SK-N-SH (cell line): Measurements from ENCODE around the gene CD72. TPM values are rescaled to one million over a fixed set of nuclear protein-coding genes. Genes with fewer than 3 reads are reported as not detected.
A peak's percentile ranks its signal among the peaks of the same experiment; 100 is the strongest.

Experiments
- CTCF ChIA-PET: fragments of 300-600, 350-600 bp; formaldehyde crosslinking; extraction: SDS; loops from one replicate; lab custom pipeline; 2021; lab: Yijun Ruan, JAX
- POLR2A ChIA-PET: fragments of 350-600 bp; sonication (Branson Sonifier 250); formaldehyde crosslinking; extraction: SDS; loops from one replicate; lab custom pipeline; 2020; ENCODE audit warnings: antibody characterized with exemption, inconsistent platforms; lab: Yijun Ruan, JAX
- DNase-seq: peaks from one replicate; pipeline ENCODE4 v3.0.0; 2012
- H2AFZ ChIP-seq: fragments of 200-600 bp; sonication (generic); 2 replicates; pipeline ENCODE4 v1.8.1; 2016; ENCODE audit warnings: antibody characterized with exemption, mild to moderate bottlenecking, low read depth
- H3F3A ChIP-seq: fragments of 200-600 bp; sonication (generic); replicated peaks from 2 replicates; pipeline ENCODE3; 2016; ENCODE audit warnings: antibody characterized with exemption, mild to moderate bottlenecking; ENCODE audit not compliant: insufficient read depth
- H3K27ac ChIP-seq, 2 experiments: fragments of 200-500 bp in 1 of 2; fragments of 200-600 bp in 1 of 2; sonication (Bioruptor generic) in 1 of 2; sonication (generic), shearing (Covaris generic) in 1 of 2; 2 replicates each; pipeline versions ENCODE4 v1.5.1 to v1.6.1; 2014 to 2016; ENCODE audit warnings: low read depth in 2 of 2, inconsistent platforms in 1 of 2, low read length in 1 of 2, mild to moderate bottlenecking in 1 of 2, mixed read lengths in 1 of 2
- H3K27me3 ChIP-seq: fragments of 200-600 bp; sonication (generic), shearing (Covaris generic); 2 replicates; pipeline ENCODE4 v1.6.1; 2016; ENCODE audit warnings: mixed run types; ENCODE audit not compliant: insufficient read depth
- H3K36me3 ChIP-seq, 2 experiments: fragments of 200-500 bp in 1 of 2; fragments of 200-600 bp in 1 of 2; sonication (Bioruptor generic) in 1 of 2; sonication (generic) in 1 of 2; replicated peaks in 1 of 2; 2 replicates each; pipeline versions ENCODE3 to v1.5.1; 2014 to 2016; ENCODE audit warnings: low read length in 1 of 2, mild to moderate bottlenecking in 1 of 2; ENCODE audit not compliant: insufficient read depth in 2 of 2, control insufficient read depth in 1 of 2
- H3K4me1 ChIP-seq, 2 experiments: fragments of 200-500 bp in 1 of 2; fragments of 200-600 bp in 1 of 2; sonication (Bioruptor generic) in 1 of 2; sonication (generic), shearing (Covaris generic) in 1 of 2; 2 replicates each; pipeline versions ENCODE4 v1.5.1 to v1.6.1; 2014 to 2016; ENCODE audit warnings: low read depth in 1 of 2, low read length in 1 of 2, mixed run types in 1 of 2; ENCODE audit not compliant: insufficient read depth in 2 of 2, control insufficient read depth in 1 of 2
- H3K4me2 ChIP-seq: fragments of 200-600 bp; sonication (generic), shearing (Covaris generic); 2 replicates; pipeline ENCODE4 v1.6.1; 2017; ENCODE audit warnings: mixed run types
- H3K4me3 ChIP-seq, 2 experiments: fragments of 200-500 bp in 1 of 2; fragments of 200-600 bp in 1 of 2; sonication (Bioruptor generic) in 1 of 2; sonication (generic), shearing (Covaris generic) in 1 of 2; 2 replicates each; pipeline versions ENCODE4 v1.5.1 to v1.8.1; 2014 to 2016; ENCODE audit warnings: low read depth in 2 of 2, inconsistent platforms in 1 of 2, low read length in 1 of 2, mild to moderate bottlenecking in 1 of 2, mixed read lengths in 1 of 2, moderate library complexity in 1 of 2
- H3K79me2 ChIP-seq: fragments of 200-600 bp; sonication (generic); 2 replicates; pipeline ENCODE4 v1.8.1; 2017; ENCODE audit warnings: mild to moderate bottlenecking; ENCODE audit not compliant: insufficient read depth
- H3K9ac ChIP-seq: fragments of 200-600 bp; sonication (generic); 2 replicates; pipeline ENCODE4 v1.6.1; 2017; ENCODE audit warnings: mixed run types
- H3K9me2 ChIP-seq: fragments of 200-600 bp; sonication (generic); 2 replicates; pipeline ENCODE4 v1.6.1; 2017; ENCODE audit warnings: mixed run types
- H3K9me3 ChIP-seq: fragments of 200-600 bp; sonication (generic); 2 replicates; pipeline ENCODE4 v1.6.1; 2017; ENCODE audit warnings: mixed run types, mild to moderate bottlenecking, moderate library complexity
- H4K20me1 ChIP-seq: fragments of 200-600 bp; sonication (generic); 2 replicates; pipeline ENCODE4 v1.6.1; 2017; ENCODE audit warnings: mild to moderate bottlenecking, mixed run types; ENCODE audit not compliant: insufficient read depth
- CHD2 ChIP-seq: fragments of 150-350 bp; IDR thresholded peaks from 2 replicates; pipeline ENCODE4 v1.6.1; 2018; ENCODE audit warnings: low read length; ENCODE audit not compliant: partially characterized antibody
- EP300 ChIP-seq, 2 experiments: IDR thresholded peaks; 2 replicates each; pipeline versions ENCODE4 v1.4.0 to v1.6.1; 2012; ENCODE audit warnings: borderline replicate concordance in 1 of 2, low read depth in 1 of 2, low read length in 1 of 2
- FOSL2 ChIP-seq: IDR thresholded peaks from 2 replicates; pipeline ENCODE4 v1.4.0; 2012; ENCODE audit warnings: low read depth, mild to moderate bottlenecking, moderate library complexity, borderline replicate concordance
- FOXJ3 ChIP-seq: sonication (generic); formaldehyde crosslinking; IDR thresholded peaks from 2 replicates; pipeline ENCODE4 v1.5.1; 2020; ENCODE audit warnings: mild to moderate bottlenecking, missing genetic modification reagents
- FOXM1 ChIP-seq: IDR thresholded peaks from 2 replicates; pipeline ENCODE4 v1.4.0; 2012; ENCODE audit warnings: low read depth, mild to moderate bottlenecking
- GABPA ChIP-seq: IDR thresholded peaks from 2 replicates; pipeline ENCODE4 v1.4.0; 2012; ENCODE audit warnings: low read depth, mild to moderate bottlenecking
- GATA2 ChIP-seq: sonication (generic); formaldehyde crosslinking; IDR thresholded peaks from 2 replicates; pipeline ENCODE4 v1.5.0; 2020; ENCODE audit warnings: mild to moderate bottlenecking, missing genetic modification reagents
- JUND ChIP-seq: IDR thresholded peaks from 2 replicates; pipeline ENCODE4 v1.4.0; 2012
- MEF2A ChIP-seq: IDR thresholded peaks from 2 replicates; pipeline ENCODE4 v1.4.0; 2012; ENCODE audit warnings: low read depth, borderline replicate concordance
- NRF1 ChIP-seq: IDR thresholded peaks from 2 replicates; pipeline ENCODE4 v1.6.1; 2012; ENCODE audit warnings: low read depth, mild to moderate bottlenecking, low read length
- RXRA ChIP-seq: IDR thresholded peaks from 2 replicates; pipeline ENCODE4 v1.4.0; 2012; ENCODE audit warnings: low read depth, mild to moderate bottlenecking, borderline replicate concordance
- TEAD4 ChIP-seq: IDR thresholded peaks from 2 replicates; pipeline ENCODE4 v1.4.0; 2012; ENCODE audit warnings: mild to moderate bottlenecking, borderline replicate concordance; ENCODE audit not compliant: insufficient read depth
- USF1 ChIP-seq: IDR thresholded peaks from 2 replicates; pipeline ENCODE4 v1.4.0; 2012; ENCODE audit warnings: low read depth, borderline replicate concordance
- YY1 ChIP-seq: IDR thresholded peaks from 2 replicates; pipeline ENCODE4 v1.4.0; 2012; ENCODE audit warnings: low read depth, mild to moderate bottlenecking
- WGBS: methylation state at CpG from one replicate; pipeline ENCODE4 v1.1.6; 2017; ENCODE audit warnings: low lambda C conversion rate; 5-methylcytosine and 5-hydroxymethylcytosine counted together
- polyA plus RNA-seq, 3 experiments: library from polyadenylated mRNA; depleted of rRNA; stranded (reverse); fragments of >200 nt; gene quantifications; 2 replicates each; pipeline ENCODE4 v1.2.3, GENCODE V29; 2012
- TF ChIP-seq, protein P1 (sequence below): IDR thresholded peaks from 2 replicates; pipeline ENCODE4 v1.6.1; 2012; ENCODE audit warnings: mild to moderate bottlenecking, low read depth, low read length, moderate library complexity

The CD72 gene
- polyA plus RNA-seq, 1 of the 3 experiments (the other 2 are of a cell fraction) = 2.7 TPM

DNA sequence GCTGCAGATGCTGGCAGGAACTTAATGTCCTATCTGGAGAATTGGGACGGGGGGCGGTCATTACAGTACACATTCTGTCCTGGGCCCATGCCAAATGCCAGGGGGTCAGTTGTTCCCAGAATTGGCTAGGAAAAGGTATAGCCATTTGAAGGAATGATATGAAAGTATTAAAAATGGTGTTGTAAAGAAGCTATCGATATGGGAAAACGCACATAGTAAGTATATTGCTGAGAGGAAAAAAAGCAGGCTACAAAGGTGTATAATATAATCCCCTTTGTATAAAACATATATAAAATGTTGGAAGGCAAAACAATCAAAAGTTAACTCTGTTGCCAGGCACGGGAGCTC, 47.2 kb upstream of the CD72 start:
- Histone ChIP-seq H3K27ac (peak overlapping the region; percentile 48 to 53; a peak in 3 of 4 replicates), H3K9me3 (no peaks in the 10 kb centered on the region), H3K36me3 (peaks cover 0 to 7% of the 10 kb centered on the region in 2 experiments), H3K4me1 (peaks cover 0 to 12% of the 10 kb centered on the region in 2 experiments; a peak in 1 of 4 replicates), H2AFZ (peak overlapping the region; percentile 92), H4K20me1 (no peaks in the 10 kb centered on the region), H3K9me2 (no peaks in the 10 kb centered on the region), H3K79me2 (peaks cover 19% of the 10 kb centered on the region; the same call in 1 of the 2 replicates), H3K27me3 (no peaks in the 10 kb centered on the region), H3K4me3 (peak overlapping the region; percentile 61 to 65), H3K9ac (peak overlapping the region; percentile 70; the same call in 1 of the 2 replicates), H3F3A (peaks cover 31% of the 10 kb centered on the region), H3K4me2 (peak overlapping the region; percentile 76)
- TF ChIP-seq EP300 (IDR thresholded peaks at IDR 0.05; ENCODE audit: borderline replicate concordance in 1 of 2, low read depth in 1 of 2, low read length in 1 of 2) (no peak), FOSL2 (no peak), JUND (no peak), USF1 (no peak), NRF1 (no peak), YY1 (no peak), FOXJ3 (CRISPR knock-in tag) (no peak), GABPA (no peak), RXRA (no peak; the same call in 1 of the 2 replicates), GATA2 (CRISPR knock-in tag) (no peak), MEF2A (no peak), TEAD4 (no peak), CHD2 (no peak), FOXM1 (no peak)
- TF ChIP-seq, protein P1, sequence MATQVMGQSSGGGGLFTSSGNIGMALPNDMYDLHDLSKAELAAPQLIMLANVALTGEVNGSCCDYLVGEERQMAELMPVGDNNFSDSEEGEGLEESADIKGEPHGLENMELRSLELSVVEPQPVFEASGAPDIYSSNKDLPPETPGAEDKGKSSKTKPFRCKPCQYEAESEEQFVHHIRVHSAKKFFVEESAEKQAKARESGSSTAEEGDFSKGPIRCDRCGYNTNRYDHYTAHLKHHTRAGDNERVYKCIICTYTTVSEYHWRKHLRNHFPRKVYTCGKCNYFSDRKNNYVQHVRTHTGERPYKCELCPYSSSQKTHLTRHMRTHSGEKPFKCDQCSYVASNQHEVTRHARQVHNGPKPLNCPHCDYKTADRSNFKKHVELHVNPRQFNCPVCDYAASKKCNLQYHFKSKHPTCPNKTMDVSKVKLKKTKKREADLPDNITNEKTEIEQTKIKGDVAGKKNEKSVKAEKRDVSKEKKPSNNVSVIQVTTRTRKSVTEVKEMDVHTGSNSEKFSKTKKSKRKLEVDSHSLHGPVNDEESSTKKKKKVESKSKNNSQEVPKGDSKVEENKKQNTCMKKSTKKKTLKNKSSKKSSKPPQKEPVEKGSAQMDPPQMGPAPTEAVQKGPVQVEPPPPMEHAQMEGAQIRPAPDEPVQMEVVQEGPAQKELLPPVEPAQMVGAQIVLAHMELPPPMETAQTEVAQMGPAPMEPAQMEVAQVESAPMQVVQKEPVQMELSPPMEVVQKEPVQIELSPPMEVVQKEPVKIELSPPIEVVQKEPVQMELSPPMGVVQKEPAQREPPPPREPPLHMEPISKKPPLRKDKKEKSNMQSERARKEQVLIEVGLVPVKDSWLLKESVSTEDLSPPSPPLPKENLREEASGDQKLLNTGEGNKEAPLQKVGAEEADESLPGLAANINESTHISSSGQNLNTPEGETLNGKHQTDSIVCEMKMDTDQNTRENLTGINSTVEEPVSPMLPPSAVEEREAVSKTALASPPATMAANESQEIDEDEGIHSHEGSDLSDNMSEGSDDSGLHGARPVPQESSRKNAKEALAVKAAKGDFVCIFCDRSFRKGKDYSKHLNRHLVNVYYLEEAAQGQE = no peak
- ChIA-PET POLR2A (interaction anchor here (1.9 to 2.8 kb wide), 2 partner anchors 10 to 67 kb away, joined by 9 to 11 read pairs; partner anchors contain the start of genes CREB3 and TLN1), CTCF (interaction anchor here (0.7 to 3.4 kb wide), 12 partner anchors 8 to 92 kb away, joined by 3 to 30 read pairs (median 6); partner anchors contain the start of genes CA9, CCDC107, CREB3 and RMRP)
- 48% methylated on average over 5 of the region's 5 CpGs for WGBS
- DNase-seq = no peak
